C4-2B (cell line): ENCODE measurements around the gene KSR2.

Source experiments
- ZFX ChIP-seq: fragments of 450-650 bp; IDR thresholded peaks from 2 replicates; pipeline ENCODE4 v1.6.1; 2017
- TF ChIP-seq, protein P1 (sequence below): fragments of 450-650 bp; conservative IDR thresholded peaks from 2 replicates; pipeline ENCODE4 v1.5.1; 2017; ENCODE audit warnings: mild to moderate bottlenecking

DNA sequence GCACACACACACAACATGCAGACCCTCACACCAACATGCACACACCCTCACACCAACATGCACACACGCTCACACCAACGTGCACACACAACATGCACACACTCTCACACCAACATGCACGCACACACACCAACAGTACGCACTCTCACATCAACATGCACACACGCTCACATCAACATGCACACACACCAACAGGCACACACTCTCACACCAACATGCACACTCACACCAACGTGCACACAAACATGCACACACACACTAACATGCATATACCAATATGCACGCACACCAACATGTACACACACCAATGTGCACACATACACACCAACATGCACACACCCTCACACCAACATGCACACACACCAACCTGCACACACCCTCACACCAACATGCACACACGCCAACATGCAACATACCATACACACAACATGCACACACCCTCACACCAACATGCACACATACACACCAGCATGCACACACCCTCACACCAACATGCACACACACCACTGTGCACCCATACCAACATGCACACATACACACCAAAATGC, 175.8 kb downstream of the KSR2 start:
- TF ChIP-seq, protein P1, sequence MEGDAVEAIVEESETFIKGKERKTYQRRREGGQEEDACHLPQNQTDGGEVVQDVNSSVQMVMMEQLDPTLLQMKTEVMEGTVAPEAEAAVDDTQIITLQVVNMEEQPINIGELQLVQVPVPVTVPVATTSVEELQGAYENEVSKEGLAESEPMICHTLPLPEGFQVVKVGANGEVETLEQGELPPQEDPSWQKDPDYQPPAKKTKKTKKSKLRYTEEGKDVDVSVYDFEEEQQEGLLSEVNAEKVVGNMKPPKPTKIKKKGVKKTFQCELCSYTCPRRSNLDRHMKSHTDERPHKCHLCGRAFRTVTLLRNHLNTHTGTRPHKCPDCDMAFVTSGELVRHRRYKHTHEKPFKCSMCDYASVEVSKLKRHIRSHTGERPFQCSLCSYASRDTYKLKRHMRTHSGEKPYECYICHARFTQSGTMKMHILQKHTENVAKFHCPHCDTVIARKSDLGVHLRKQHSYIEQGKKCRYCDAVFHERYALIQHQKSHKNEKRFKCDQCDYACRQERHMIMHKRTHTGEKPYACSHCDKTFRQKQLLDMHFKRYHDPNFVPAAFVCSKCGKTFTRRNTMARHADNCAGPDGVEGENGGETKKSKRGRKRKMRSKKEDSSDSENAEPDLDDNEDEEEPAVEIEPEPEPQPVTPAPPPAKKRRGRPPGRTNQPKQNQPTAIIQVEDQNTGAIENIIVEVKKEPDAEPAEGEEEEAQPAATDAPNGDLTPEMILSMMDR: no peak
- TF ChIP-seq ZFX: no peak
